NCI-H1436 (cell line): ENCODE results near the gene AKAP13.

ENCODE experiments used
- DNase-seq: peaks from one replicate; lab custom pipeline; 2025; lab: John Stamatoyannopoulos, UW

The AKAP13 gene

DNA sequence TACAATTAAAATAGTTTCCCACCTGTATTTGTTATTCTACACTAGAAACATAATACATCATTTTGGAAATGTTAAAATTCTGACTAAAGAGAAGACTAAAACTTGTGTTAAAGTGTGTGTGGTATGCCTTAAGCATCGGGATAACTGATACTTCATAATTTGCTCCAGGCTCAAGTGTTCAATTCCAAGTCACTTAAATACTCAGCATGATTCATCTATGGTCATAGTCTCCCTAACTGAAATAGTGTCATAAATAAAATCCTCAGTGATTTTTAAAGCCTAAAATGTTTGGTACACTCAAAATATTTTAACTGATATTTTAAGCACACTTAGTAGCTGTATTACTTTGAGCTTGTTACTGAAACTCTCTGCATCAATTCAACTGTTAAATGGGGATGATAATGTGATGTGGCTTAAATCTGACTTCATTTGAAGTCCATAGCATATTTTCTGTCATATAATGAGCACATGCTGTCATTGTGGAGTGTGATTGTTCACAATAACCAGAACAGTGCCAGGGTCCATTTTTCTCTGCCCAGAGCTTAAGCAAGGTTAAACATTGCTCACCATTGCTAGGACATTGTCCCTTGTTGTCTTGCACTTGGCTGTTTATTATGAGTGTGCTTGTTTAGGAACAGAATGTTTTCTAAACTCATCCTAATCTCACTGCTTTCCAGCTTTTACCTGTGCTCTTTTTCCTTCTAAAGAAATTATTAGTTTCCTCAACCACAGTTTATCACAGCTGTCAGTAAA lies 292.1 kb downstream of the AKAP13 start:
- DNase-seq, result no peak

DNA sequence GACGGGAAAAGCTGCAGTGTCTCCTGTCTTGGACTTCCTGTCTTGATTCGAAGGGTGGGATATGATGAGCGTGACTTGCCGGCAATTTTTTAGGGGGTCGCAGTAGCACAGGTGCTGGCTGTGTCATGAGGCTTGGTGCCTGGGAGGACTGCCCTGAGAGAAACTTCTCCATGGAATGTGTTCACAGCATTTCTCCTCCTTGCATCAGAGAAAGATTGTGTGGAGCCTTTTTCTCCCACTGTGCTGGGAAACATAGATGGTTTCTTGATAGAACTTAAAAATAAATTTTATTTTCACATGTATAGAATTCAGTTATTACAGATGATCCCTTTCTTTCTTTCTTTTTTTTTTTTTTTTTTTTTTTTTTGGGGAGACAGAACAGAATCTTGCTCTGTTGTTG lies 292.9 kb downstream of the AKAP13 start:
- no peak for DNase-seq

DNA sequence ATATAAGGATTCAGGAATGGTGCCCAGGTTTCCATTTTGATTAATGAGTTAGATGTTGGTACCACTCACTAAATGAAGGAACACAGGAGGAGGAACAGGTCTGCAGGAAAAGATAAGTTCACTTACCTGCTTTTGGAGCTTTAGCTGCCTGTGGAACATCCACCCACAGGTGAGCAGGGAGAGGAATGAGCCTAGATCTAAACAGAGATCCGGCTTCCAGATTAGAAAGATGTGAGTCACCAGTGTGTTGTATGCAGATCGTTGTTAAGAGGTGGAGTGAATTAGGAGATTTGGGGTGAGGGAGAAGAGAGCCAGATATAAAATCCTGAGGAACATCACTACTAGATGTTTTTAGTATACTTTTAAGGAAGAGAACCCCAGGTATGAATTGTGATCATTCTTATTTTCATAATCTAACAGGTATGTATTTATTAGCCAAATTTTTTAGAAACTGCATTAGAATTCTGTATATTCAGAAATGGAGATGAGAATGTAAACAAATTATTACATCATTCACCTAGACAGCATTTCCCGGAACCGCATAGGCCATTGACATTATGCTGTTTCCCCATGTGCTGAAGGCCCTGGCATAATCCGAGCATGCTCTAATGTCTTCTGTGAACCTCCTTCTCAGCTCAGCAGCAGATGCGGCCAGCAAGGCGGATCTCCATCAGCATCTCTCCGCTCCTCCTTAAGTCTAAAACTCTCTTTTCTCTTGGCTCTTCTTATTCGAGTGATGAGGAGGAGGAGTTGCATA lies 296.1 kb downstream of the AKAP13 start:
- no peak for DNase-seq

DNA sequence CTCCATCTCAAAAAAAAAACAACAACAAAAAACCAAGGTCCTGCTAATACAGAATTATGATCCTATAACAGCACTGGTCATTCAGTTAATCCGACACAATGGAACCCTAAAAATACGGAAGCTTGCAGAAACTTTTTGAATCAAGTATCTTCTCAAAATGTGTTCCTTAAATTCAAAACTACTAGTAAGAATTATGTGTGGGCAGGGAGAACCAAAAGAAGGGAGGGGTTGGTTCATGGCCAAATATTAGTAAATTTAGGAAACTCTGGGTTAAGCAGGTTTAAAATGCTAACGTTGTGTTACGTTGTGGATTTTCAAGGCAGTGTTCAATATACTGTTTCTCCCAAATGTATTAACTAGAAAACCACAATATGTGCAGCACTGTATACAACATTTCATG lies 298.8 kb downstream of the AKAP13 start:
- no peak for DNase-seq

DNA sequence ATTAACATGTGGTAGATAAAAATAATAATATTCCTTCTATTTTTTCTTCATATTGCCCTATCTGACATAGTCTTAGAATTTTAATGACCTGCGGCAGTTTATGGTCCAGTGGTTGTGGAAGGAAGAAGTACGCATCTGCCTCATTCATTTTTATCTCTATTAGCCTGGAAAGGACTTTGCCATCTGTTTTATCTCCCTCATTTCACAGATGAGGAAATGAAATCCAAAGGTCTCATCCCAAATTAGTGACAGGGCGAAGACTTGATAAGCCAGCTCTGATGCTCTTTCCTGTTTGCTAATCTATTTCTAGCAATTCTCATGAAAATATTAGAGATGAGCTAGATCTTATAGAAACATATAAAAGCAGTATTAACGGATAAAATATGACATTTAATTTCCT lies 301.0 kb downstream of the AKAP13 start:
- DNase-seq, result no peak

DNA sequence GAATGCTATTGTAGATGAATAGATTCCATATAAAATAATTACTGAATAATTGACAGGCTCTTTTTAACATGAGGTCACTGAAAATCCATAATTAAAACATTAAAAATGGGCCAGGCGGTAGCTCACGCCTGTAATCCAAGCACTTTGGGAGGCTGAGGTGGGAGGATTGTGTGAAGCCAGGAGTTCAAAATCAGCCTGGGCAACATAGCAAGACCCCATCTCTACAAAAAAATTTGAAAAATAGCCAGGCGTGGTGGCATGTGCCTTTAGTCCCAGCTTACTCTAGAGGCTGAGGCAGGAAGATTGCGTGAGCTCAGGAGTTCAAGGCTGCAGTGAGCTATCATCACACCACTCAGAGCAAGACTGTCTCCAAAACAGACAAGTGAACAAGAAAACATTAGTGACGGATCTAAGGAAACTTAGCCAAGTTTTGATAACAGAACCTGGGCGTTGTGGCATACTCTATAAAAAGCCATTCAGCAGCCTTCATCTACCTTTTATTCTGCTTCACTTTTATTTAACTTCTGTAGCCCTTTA lies 303.8 kb downstream of the AKAP13 start:
- no peak for DNase-seq

DNA sequence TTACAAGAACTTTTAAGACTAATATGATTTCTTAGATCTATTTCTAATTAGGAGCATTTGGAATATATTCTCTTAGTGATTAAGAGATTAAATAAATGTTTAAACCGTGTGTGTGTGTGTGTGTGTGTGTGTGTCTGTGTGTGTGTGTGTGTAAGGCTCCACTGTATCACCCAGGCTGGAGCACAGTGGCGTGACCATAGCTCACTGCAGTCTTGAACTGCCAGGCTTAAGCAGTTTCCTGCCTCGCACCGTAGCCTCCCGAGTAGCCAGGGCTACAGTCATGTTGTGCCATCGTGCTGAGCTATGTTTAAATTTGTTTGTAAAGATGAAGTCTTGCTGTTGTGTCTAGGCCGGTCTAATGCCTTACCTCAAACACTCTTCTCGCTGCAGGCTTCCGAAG lies 305.0 kb downstream of the AKAP13 start:
- DNase-seq, result no peak

DNA sequence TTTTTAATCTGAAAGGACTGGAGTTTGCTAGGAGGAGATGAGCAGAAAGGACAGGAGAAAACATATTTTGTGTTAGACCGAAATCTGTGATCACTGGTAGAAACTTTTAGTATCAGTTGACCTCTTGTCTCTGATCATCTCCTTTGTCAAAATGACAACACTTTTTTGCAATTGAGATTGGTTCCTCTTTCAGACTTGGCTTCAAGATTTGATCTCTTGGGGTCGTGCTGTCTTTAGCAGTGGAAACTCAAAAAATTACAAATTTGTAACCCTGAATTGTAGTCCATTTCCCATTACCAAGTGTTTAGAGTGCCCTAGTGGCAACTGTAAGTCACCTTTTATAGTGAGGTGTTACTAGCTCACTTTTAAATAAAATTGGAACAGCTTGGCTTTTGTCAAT lies 306.9 kb downstream of the AKAP13 start:
- DNase-seq, result no peak

DNA sequence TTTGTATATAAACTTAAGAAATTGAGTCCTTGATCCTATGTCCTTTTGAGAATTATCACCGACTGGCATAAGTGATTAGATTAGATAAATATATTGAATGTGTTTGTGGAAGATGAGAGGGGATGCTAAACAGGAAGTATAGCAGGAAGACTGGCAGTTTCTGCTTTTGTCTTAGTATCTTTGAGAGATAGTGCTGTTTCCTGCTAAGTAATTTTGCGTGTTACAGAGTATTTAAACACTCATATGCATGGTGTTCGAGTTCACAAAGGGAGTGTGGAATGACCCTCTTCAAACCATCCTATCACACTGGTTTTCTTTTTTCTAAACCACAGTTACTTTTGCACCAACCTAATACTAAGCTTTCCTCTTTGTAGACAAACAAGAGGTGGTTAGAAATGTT lies 308.3 kb downstream of the AKAP13 start:
- DNase-seq, result no peak

DNA sequence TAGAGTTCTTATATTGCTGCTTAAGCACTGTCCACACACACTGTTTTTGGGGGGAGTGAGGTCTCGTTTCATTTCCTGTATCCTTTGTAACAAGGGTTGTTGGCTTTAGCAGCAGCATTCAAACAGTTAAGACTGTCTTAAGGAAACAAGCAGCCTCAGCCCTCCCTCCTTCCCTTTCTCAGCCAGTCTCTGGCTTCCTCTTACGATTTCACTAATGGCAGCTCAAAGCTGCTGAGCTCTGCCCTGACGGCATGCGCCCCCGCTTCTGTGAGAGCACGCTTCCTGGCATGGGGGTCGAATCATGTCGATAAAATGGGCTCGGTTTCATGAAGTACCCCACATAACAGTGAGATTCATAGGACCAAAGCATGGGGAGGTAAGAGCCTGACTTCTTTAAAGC lies 309.3 kb downstream of the AKAP13 start:
- DNase-seq, result no peak

DNA sequence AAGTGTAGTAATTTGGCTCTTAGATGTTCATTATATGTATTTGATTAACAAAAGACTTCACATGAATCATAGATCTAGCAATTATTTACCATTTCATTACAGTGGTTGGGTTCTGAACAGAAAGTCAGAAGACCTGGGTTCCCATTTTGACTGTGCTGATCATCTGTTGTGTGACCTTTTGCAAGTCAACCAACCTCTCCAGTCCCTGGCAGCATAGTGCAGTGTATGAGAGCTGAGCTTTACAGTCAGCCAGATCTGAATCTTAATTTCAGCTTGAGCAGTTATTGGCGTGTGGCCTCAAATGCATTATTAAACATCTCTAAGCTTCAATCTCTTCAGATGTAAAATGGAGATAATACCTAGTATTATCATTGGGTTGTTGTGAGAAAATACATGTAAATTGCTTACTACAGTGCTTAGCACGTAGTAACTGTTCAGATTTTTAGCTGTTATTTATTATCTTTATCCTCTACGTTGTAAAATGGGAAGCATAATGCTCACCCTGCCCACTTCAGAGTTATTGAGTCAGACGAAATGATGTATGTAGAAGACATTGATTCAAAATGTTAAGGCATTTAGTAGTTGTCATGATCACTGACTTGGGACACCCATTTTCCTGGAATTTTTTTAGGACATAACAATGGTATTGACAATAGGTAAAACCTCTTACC lies 310.3 kb downstream of the AKAP13 start:
- no peak for DNase-seq

DNA sequence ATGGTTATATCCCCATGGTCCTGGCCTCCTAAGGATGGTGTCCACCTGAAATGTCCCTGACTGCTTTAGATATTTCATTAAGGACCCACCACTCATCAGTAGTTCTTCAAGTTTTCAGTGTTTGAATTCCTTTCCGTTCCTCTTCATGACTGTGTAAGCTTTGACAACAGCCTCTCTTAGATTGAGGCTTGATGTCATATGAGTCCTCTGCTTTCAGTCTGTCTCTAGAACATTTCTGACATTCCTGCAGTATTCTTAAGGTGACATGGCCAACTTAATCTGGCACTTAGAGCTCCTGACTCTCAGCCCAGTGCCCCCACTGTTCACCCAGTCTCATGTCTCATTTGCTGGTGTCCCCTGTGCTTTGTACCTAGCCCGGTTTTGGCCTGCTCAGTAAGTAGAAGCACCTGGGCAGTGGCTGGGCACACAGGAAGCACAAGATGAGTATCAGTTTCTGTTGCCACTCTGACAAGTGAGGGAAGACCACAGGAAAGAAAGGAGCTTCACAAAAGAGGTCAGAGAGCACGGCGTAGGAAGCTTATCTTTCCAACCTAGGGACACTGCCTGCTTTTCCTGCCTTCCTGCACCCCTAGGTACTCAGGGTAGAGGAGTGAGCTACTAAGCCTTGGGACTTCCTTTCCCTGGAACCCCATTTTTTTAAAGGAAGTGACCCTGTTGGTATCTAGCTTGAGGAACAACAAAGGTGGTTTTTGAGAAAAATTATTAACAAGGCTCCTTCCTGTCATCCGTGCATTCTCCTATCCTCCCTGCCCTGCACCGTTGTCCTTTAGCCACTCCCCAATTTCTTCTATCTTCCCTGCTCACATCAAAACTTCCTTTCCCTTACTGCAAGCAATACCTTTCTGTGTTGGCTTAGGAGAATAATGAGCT lies 311.2 kb downstream of the AKAP13 start:
- DNase-seq, result no peak

DNA sequence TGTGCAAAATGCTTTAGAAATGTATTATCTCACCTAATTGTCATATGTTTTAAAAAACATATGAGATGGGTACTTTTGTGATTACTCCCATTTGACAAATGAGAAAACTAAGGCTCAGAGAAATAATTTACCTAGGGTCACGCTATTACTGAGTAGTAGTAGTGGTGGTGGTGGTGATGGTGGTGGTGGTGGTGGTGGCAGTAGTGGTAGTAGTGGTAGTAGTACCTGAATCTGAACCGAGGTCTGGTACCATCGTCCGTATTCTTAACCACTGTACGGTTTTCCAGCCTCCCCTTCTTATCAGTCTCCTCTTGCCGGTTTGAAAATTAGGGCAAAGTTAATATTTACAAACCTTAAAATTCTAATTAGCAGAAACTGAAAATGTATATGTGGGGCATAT lies 311.9 kb downstream of the AKAP13 start:
- no peak for DNase-seq

DNA sequence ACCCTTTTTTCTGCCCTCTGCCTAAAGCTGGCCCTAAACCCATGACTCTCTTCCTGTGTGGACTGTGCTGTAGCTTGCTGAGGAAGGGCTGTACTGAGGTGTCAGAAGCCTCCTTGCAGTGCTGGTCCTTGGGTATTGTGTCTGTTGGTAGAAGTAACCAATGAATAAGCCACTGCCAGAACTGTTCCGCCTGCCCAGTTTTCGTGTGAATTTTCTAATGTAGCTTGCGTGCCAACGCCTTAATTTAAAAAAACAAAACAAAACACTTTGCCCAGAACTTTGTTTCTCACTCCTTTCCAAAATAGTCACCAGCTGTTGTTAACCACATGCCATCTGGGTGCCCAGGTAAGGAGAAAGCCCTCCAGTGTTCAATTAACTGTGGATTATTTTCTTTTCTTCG lies 312.5 kb downstream of the AKAP13 start:
- DNase-seq, result no peak

DNA sequence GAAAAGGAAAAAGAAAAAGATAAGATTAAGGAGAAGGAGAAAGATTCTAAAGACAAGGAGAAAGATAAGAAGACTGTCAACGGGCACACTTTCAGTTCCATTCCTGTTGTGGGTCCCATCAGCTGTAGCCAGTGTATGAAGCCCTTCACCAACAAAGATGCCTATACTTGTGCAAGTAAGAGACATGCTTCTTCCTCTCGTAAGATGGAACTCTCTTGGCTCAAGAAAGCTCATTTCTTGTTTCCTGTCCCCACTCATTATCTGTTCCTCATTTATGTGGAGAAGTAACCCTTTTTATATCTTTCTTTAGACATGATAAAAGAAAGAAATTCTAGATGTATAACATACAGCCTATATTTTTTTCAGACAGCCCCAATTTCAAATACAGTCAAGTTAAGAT lies 312.9 kb downstream of the AKAP13 start:
- no peak for DNase-seq

DNA sequence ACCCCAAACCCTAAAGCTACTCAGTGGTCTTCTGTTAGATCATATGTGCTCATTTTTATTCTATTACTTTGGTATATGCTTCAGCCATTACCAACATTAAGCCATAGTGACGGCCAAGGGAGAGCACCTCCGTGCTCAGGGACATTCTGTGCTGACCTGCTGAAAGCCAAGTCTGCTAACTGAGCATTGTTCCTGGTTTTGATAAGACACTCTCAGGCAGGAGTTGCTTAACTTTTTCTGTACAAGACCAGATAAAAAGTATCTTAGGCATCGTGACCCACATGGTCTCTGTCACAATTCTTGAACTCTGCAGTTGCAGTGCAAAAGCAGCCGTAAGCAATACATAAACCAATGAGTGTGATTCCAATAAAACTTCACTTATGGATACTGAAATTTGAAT lies 313.7 kb downstream of the AKAP13 start:
- no peak for DNase-seq

DNA sequence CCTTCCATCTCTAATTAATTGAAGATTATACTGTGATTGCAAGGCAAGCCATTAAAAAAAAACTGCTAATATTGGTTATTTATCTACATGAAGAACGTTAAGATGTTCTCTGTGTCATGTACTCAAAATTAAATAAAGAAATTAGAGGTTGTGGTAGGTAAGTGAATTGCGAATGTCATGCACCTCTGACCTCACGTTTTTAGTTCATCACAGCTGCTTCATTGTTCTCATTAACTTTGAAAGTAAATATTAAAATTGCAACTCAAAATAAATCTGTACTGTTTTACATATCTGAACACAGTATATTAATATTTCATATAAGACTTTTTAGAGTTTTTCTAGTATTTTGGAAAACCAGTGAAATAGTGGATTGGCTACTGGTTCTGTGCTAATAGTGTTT lies 320.4 kb downstream of the AKAP13 start:
- DNase-seq, result no peak

DNA sequence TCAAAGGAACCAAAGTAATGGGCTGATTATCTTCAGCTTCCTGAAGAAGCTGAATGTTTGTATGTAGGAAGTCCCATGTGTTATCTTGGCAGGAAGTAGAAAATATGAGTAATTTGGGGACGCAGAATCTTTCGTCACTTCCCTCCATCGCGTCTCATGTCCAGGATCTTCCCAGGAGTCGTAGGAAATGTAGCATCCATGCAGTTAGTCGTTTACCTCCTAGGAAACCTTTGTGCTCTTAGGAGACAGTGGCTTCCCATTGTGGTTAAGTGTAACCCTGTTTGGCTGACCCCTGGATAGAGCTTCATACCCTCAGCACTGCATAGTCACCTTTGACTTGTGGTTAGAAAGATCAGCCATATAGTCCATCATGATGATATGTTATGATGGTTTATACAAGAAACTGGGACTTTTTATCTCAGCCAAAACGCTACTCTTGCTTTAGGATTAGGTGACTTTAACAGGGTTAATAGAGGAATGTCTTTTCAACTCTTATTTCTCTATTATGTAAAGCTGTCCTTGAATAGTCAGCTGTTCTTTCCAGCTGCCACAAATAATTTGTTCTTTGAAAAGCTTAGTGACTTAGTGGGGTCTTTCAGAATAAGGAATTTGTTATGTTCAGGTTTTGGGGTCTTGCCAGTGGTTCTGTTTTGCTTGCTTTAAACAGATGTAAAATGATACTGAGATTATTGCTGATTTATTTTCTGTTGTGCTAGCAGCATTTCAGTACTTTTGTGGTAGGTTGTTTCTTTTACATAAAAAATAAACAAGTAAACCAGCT lies 322.1 kb downstream of the AKAP13 start:
- no peak for DNase-seq

DNA sequence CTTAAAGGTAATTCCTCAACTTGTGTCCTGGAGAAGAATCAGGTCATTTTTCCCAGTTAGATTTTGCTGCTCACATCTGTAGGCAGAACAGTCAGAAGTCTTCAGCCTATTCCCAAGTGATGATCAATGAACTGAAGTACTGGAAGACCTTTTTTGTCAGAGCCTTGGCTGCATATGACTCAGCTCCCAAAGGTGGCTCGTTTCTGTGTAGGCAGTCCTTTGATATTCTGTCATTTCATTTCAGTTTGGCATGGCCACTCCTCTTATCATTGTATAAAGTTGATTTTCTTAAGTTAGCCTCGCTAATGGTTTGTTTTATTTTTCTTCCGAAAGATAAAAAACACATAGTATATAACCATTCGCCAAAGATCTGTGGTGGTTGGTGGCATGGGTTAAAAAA lies 323.7 kb downstream of the AKAP13 start:
- DNase-seq, result no peak

DNA sequence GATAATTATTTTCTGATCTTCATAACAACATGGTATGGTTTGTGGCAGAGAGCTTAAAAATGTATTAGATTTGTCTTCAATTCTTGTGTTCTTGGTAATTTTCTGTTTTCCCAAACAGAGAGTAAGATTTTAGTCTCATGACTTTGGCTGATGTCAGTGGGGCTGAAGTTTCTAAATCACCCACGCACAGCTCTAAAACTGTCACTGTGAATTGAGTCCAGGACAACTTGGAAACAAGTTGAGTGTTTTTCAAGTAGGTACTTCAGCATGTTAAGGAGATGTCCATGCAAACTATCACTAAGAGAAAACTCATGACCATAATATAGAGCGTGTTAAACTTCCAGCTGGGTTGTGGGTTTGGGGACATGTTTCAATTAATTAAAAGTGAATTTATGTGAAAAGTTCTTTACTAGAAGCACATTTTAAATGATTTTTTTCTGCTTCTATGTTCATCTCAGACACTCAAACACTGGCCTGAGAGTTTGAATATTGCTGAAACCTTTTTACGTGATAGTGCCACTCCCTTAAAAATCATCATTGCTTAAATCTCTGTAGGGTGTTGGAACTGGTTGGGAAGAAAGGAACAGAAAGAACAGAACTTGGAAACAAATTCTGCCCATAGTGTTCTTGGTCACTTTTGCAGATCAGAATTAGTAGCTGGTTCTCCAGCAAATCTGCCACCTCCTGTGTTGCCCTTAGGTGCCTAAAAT lies 324.5 kb downstream of the AKAP13 start:
- no peak for DNase-seq
